ENCODE results near the gene CYP39A1.
A peak's percentile ranks its signal among the peaks of the same experiment; 100 is the strongest.

CYP39A1 gene

GRCh38 chr6:46586906-46587305, 65.7 kb downstream of the CYP39A1 start:
- no peak for DNase-seq

GRCh38 chr6:46584586-46584985, 68.0 kb downstream of the CYP39A1 start:
- DNase-seq: no peak

- DNase-seq: no peak
These were observed 68.9 kb downstream of the CYP39A1 start for GRCh38 chr6:46583721-46584120.

GRCh38 chr6:46583081-46583480, 69.5 kb downstream of the CYP39A1 start:
- no peak for DNase-seq

GRCh38 chr6:46581459-46582177, 71.0 kb downstream of the CYP39A1 start:
- no peak for DNase-seq

GRCh38 chr6:46575530-46575929, 77.1 kb downstream of the CYP39A1 start:
- DNase-seq: no peak

GRCh38 chr6:46573140-46573539, 79.5 kb downstream of the CYP39A1 start:
- no peak for DNase-seq

GRCh38 chr6:46565531-46565930, 87.1 kb downstream of the CYP39A1 start:
- no peak for DNase-seq

GRCh38 chr6:46563924-46564323, 88.7 kb downstream of the CYP39A1 start:
- DNase-seq: no peak

- no peak for DNase-seq
These were observed 96.6 kb downstream of the CYP39A1 start for GRCh38 chr6:46556053-46556452.

GRCh38 chr6:46555129-46555528, 97.5 kb downstream of the CYP39A1 start:
- DNase-seq: no peak

- DNase-seq: no peak
These were observed 103.5 kb downstream of the CYP39A1 start for GRCh38 chr6:46549155-46549554.

- no peak for DNase-seq
These were observed 111.1 kb downstream of the CYP39A1 start for GRCh38 chr6:46541556-46541955.

- no peak for DNase-seq
These were observed 112.8 kb downstream of the CYP39A1 start for GRCh38 chr6:46539866-46540265.

- DNase-seq: no peak
These were observed 113.7 kb downstream of the CYP39A1 start for GRCh38 chr6:46538800-46539480.

GRCh38 chr6:46530896-46531295, 121.7 kb downstream of the CYP39A1 start:
- DNase-seq: peak; percentile 1

GRCh38 chr6:46528961-46529750, 123.5 kb downstream of the CYP39A1 start:
- DNase-seq: peak; percentile 4

GRCh38 chr6:46526607-46527006, 126.0 kb downstream of the CYP39A1 start:
- no peak for DNase-seq

- DNase-seq: no peak
These were observed 127.0 kb downstream of the CYP39A1 start for GRCh38 chr6:46525583-46525982.

GRCh38 chr6:46521464-46521971, 131.1 kb downstream of the CYP39A1 start:
- DNase-seq: peak; percentile 10

GRCh38 chr6:46517202-46517601, 135.4 kb downstream of the CYP39A1 start:
- no peak for DNase-seq

GRCh38 chr6:46513533-46513932, 139.1 kb downstream of the CYP39A1 start:
- DNase-seq: no peak

- DNase-seq: no peak
These were observed 141.3 kb downstream of the CYP39A1 start for GRCh38 chr6:46511320-46511719.

- DNase-seq: peak; percentile 36
These were observed 142.0 kb downstream of the CYP39A1 start for GRCh38 chr6:46510651-46511050.
